ENCODE results near the gene KRT86. TPM values are rescaled to one million over a fixed set of nuclear protein-coding genes. Genes with fewer than 3 reads are reported as not detected.
"Not testable (repeated sequence)": the region's sequence is repeated elsewhere in the genome, so short reads cannot be mapped to it uniquely, and the experiment has no call there.

The KRT86 gene
- total RNA-seq, 4 donors from 2014 or later: 1.7 TPM; not detected in 3

DNA sequence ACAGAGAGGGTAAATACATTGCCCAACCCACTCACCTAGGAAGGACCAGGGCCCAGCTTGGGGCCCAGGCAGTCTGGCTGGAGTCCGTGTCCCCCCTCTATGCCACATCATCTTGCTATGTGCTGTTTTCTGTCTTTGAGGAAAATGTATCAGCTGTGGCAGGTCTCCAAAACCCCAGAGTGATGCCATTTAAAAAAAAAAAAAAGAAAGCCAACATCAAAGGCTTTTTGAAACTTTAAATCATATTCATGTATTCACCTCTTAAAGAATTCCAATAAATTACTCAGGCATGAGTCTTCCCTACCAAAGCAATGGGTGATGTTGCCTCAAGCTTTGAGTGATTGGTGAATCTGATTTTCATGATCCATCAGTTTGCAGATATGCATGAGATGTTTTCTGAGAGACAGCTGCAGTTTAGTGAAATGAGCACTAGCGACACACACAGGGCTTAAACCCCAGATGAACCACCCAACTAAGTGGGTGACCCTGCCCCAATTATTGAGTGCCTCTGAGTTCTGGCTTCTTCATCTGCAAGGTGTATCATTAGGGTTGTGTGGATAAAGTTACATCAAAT lies 10.8 kb downstream of the KRT86 start:
- Histone ChIP-seq H3K9me3 (no peaks in the 10 kb centered on the region), H3K27me3 (no peaks in the 10 kb centered on the region), H3K4me3 (no peak overlapping the region), H3K27ac (peak overlapping the region in 1 of 4 donors; percentile 29), H3K36me3 (no peaks in the 10 kb centered on the region), H3K4me1 (peaks cover 6 to 16% (median 13%) of the 10 kb centered on the region in 3 donors)
- WGBS, 2 donors (ENCODE audit: low coverage in 1 of 2): 100% methylated on average over 1 of the region's 2 CpGs
- ATAC-seq: no peak
- TF ChIP-seq POLR2A (IDR thresholded peaks at IDR 0.05): no peak
- TF ChIP-seq, protein P1, sequence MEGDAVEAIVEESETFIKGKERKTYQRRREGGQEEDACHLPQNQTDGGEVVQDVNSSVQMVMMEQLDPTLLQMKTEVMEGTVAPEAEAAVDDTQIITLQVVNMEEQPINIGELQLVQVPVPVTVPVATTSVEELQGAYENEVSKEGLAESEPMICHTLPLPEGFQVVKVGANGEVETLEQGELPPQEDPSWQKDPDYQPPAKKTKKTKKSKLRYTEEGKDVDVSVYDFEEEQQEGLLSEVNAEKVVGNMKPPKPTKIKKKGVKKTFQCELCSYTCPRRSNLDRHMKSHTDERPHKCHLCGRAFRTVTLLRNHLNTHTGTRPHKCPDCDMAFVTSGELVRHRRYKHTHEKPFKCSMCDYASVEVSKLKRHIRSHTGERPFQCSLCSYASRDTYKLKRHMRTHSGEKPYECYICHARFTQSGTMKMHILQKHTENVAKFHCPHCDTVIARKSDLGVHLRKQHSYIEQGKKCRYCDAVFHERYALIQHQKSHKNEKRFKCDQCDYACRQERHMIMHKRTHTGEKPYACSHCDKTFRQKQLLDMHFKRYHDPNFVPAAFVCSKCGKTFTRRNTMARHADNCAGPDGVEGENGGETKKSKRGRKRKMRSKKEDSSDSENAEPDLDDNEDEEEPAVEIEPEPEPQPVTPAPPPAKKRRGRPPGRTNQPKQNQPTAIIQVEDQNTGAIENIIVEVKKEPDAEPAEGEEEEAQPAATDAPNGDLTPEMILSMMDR (IDR thresholded peaks at IDR 0.05): no peak
- no peak for TF ChIP-seq EP300 (IDR thresholded peaks at IDR 0.05)
- no peak for TF ChIP-seq POLR2AphosphoS5 (IDR thresholded peaks at IDR 0.05)

DNA sequence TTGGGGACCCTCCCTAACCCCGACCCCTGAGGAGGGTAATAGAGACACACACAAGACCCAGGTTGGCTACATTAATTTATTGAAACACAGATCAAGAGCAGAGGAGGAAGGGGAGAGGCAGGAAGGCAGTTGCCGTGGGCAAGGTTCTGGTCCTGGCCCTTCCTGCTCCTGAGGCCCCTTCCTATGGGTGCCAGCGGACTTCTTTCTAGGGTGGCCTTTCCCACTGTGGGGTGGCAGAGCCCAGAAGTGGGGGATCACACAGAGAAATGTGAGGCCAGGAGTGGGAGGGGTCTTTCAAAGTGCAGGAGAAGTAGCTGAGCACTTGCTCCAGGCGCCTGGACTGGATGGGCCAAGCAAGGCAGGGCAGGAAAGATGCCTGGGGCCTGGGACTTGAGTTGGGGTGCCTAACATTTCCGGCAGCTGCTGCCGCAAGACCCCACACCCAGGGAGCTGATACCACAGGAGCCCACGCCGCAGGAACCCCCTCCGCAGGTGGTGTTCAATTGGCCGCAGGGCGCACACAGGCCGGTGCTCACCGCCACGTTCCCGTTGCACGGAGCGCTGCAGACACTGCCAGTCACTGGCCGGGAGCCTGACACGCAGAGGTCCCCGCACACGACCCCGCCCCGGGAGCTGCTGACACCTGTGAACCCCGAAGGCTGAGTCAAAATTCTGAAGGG lies 11.5 kb downstream of the KRT86 start:
- no CpG with 5 or more reads among the region's 24 CpGs for WGBS, 2 donors (ENCODE audit: low coverage in 1 of 2)
- H3K4me3 ChIP-seq: no peak overlapping the region
- H3K4me1 ChIP-seq: peaks cover 4 to 9% (median 6%) of the 10 kb centered on the region in 3 donors
- no peak for ATAC-seq
- TF ChIP-seq EP300 (IDR thresholded peaks at IDR 0.05) (no peak), POLR2A (IDR thresholded peaks at IDR 0.05) (no peak), POLR2AphosphoS5 (IDR thresholded peaks at IDR 0.05) (no peak)
- TF ChIP-seq, protein P1 (IDR thresholded peaks at IDR 0.05): no peak
- no peaks in the 10 kb centered on the region for H3K36me3 ChIP-seq
- H3K27me3 ChIP-seq: no peaks in the 10 kb centered on the region
- no peaks in the 10 kb centered on the region for H3K9me3 ChIP-seq
- H3K27ac ChIP-seq: no peak overlapping the region

DNA sequence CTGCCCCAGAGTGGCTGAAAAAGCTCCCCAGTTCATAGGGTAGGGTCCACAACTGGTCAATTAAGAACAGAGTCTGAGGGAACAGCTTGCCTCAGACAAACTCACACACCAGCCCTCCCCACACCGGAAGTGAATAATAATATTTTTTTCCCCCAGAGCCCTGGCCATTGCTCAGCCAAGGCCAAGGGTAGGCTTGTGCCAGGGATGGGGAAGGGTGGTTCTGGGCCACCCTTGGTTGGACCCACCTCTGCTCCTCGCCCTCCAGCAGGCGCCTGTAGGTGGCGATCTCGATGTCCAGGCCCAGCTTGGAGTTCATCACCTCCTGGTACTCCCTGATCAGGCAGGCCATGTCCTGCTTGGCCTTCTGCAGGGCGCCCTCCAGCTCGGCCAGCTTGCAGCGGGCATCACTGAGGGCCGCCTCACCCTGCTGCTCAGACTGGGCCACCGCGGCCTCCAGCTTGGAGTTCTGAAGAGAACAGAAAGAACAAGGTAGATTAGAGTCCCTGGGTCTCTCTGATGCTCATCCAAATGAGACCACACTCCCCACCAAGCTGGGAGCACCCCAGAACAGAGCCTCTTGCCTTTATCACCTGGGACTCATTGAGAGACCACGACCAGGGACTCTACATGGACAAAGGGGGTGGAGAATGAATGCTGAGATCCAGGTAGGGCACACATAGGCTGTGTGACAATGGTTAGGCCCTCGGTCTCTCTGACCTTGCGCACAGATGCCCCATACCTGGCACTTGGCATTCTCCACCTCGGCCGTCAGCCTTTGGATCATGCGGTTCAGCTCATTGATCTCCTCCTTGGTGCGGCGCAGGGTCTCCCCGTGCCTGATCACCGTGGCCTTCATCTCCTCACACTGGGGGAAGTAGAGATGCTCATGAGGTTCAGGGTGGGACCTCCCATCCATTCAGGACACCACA lies 12.7 kb downstream of the KRT86 start:
- H3K27ac ChIP-seq: not testable (repeated sequence)

DNA sequence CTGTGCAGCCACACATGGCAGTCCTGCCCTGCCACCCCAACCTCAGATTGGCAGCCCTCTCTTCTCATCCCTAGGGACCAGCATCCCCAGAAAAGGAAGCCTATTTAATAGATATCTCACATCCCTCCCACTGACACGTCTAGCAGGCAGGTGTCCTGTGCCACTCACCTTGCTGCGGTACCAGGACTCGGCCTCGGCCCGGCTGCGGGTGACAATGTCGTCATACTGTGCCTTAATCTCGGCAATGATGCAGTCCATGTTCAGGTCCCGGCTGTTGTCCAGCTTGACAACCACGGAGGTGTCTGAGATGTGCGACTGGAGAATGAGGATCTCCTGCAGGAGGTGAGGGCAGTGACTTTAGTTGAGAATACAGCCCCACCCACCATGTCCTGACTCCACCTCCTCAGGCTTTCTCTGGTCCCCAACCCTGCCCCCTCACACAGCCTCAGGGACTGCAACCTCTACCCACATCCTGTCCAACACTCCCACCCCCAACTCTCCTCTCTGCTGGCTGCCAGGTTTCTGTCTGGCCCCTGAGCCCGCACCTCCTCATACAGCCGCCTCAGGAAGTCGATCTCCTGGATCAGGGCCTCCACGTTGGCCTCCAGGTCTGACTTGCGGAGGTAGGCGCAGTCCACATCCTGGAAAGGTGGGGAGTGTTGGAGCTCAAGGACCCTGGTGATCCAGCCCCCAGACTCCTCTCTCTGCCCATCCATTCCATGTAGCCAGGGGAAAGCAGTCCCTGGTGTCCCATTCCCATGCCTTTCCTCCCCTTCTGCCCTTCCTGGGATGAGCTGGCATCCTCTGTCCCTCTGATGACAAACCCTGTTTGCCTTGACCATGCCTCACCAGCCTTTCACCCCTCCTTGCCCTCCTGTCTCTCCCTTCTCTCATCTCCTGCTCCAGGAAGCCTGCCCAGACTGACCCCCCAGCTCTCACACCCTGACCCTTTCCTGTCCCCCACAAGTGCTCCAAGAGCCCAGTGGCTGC lies 13.7 kb downstream of the KRT86 start:
- H3K4me1 ChIP-seq, H3K9me3 ChIP-seq, H3K27ac ChIP-seq, H3K27me3 ChIP-seq, H3K4me3 ChIP-seq, H3K36me3 ChIP-seq, ATAC-seq: not testable (repeated sequence)
- 80 to 88% methylated on average over 3 to 5 of the region's 17 CpGs for WGBS, 2 donors (ENCODE audit: low coverage in 1 of 2)

More for the DNA sequence above, 12.7 kb downstream of the KRT86 start:
- not testable (repeated sequence) for H3K27me3 ChIP-seq, H3K36me3 ChIP-seq, H3K4me1 ChIP-seq, H3K4me3 ChIP-seq, H3K9me3 ChIP-seq, ATAC-seq
- WGBS, 2 donors (ENCODE audit: low coverage in 1 of 2): 83 to 100% methylated on average over 1 to 9 of the region's 21 CpGs

DNA sequence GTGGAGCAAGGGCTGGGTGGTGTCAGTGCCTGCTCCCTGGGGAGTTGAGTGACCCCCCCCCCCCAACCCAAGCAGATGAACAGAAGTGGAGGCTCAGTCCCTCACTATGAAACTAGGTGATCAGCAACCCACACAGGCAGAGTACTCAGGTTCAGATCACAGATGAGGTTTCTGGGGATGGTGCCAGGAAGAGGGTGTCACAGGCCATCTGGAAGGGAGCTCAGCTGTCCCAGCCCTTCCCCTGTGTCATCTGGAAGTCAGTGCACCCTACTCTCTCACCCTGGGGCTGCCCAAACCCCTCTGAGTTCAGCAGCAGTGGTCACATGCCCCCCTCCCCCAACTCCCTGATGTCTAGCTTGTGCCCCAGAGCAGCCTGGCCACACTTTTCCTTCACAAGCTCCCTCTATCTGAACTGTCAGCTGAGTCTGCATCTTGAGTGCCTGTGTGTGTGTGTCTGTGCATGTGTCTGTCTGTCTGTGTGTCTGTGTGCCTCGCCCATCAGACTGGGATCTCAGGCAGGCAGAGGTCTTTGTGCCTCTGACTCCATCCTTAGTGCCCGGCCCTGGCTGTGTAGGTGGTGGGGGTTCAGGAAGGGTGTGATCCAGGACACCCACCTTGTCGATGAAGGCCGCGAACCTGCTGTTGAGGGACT lies 16.2 kb downstream of the KRT86 start:
- not testable (repeated sequence) for ATAC-seq, H3K4me3 ChIP-seq, H3K36me3 ChIP-seq, H3K4me1 ChIP-seq, H3K27ac ChIP-seq, H3K9me3 ChIP-seq, H3K27me3 ChIP-seq
- no CpG with 5 or more reads among the region's 5 CpGs for WGBS, 2 donors (ENCODE audit: low coverage in 1 of 2)

All from gastroesophageal sphincter (tissue), 4 donors.